ENCODE results near the gene C17orf58. TPM values are rescaled to one million over a fixed set of nuclear protein-coding genes. Genes with fewer than 3 reads are reported as not detected.

Gene C17orf58
- total and polyA plus RNA-seq, 2 of the 4 experiments (the other 2 are of a cell fraction): 7.2 to 10.2 TPM

GRCh38 chr17:67990909-67991308 is 5.4 kb downstream of the C17orf58 start:
- H2BK120ac ChIP-seq (ENCODE audit: low read depth, low read length): no peak overlapping the region
- CTCF ChIA-PET: no interaction called here

More at GRCh38 chr17:67990909-67991308, 5.4 kb downstream of the C17orf58 start:
- no peak overlapping the region for H3K4me3 ChIP-seq (ENCODE audit: insufficient read depth, low read depth, low read length)
- no peak overlapping the region for H2AFZ ChIP-seq (replicated peaks; ENCODE audit: low read length, poor library complexity)
- H4K8ac ChIP-seq (ENCODE audit: low read depth in 2 of 2, low read length in 2 of 2): no peak overlapping the region
- peaks cover 5% of the 10 kb centered on the region; the same call in 1 of the 2 replicates for H3K4me1 ChIP-seq (ENCODE audit: control insufficient read depth, insufficient read depth, low read length)
- no peak overlapping the region for H2BK15ac ChIP-seq (ENCODE audit: low read depth, low read length)
- no peak overlapping the region for H2AK5ac ChIP-seq (ENCODE audit: low read depth, low read length)
- intact Hi-C loops (cut with micrococcal nuclease) (loop anchor here (10.0 kb wide), 1 partner anchor 214 kb away; no protein-coding TSS in a partner anchor), dilution Hi-C loops (cut with HindIII; ENCODE audit: low sequenced_read_pairs, unreplicated experiment) (no loop called here), in situ Hi-C loops (cut with MboI; ENCODE audit: low sequenced_read_pairs) (no loop called here)
- no peak overlapping the region for H4K91ac ChIP-seq (ENCODE audit: insufficient read depth, low read depth, low read length)
- BruUV-seq (replicated peaks): no TSS peak
- no peak overlapping the region for H3K18ac ChIP-seq (ENCODE audit: low read depth, low read length)
- H2AK9ac ChIP-seq (replicated peaks; ENCODE audit: low read depth, low read length, poor library complexity): no peak overlapping the region
- no peak overlapping the region for H3K4me2 ChIP-seq (ENCODE audit: low read depth, low read length)
- H3K9me1 ChIP-seq (ENCODE audit: insufficient read depth, low read length): peaks cover 8% of the 10 kb centered on the region; the same call in 1 of the 2 replicates
- peaks cover 8 to 13% of the 10 kb centered on the region in 2 experiments; a peak in 3 of 4 replicates for H3K79me1 ChIP-seq (ENCODE audit: low read depth in 1 of 2, low read length in 2 of 2)
- POLR2A ChIA-PET (ENCODE audit: unreplicated experiment): no interaction called here
- no peak overlapping the region for H3K56ac ChIP-seq (ENCODE audit: extremely low read depth, insufficient read depth, low read length)
- DNase-seq (no peak), ATAC-seq (ENCODE audit: low read depth) (no peak)
- H4K5ac ChIP-seq (ENCODE audit: low read depth, low read length): no peak overlapping the region
- no peak overlapping the region for H3K23ac ChIP-seq (ENCODE audit: low read depth, low read length)
- H3K9ac ChIP-seq (ENCODE audit: low read depth, low read length): no peak overlapping the region
- no peaks in the 10 kb centered on the region for H3K36me3 ChIP-seq (ENCODE audit: control insufficient read depth, insufficient read depth, low read length)
- no peak overlapping the region for H3K14ac ChIP-seq (replicated peaks; ENCODE audit: low read depth, low read length)
- no peak overlapping the region for H3K4ac ChIP-seq (ENCODE audit: low read depth, low read length)
- no peak overlapping the region for H3K27ac ChIP-seq (ENCODE audit: insufficient read depth, low read length)
- no CpG with 5 or more reads among the region's 4 CpGs for WGBS, 2 experiments (ENCODE audit: extremely low coverage in 2 of 2, insufficient read length in 1 of 2)
- no peak overlapping the region for H2BK5ac ChIP-seq (ENCODE audit: low read depth, low read length, poor library complexity, severe bottlenecking)
- H4K20me1 ChIP-seq (ENCODE audit: insufficient read depth, low read length): no peaks in the 10 kb centered on the region
- H3K9me3 ChIP-seq (ENCODE audit: control insufficient read depth, insufficient read depth, low read length): no peaks in the 10 kb centered on the region
- no peak overlapping the region for H2BK20ac ChIP-seq (ENCODE audit: low read depth, low read length)
- H3K27me3 ChIP-seq (ENCODE audit: control insufficient read depth, insufficient read depth, low read length): no peaks in the 10 kb centered on the region
- TF ChIP-seq MAZ (IDR thresholded peaks at IDR 0.05; ENCODE audit: borderline replicate concordance, low read depth, low read length) (no peak), CEBPB (IDR thresholded peaks at IDR 0.05; ENCODE audit: low read depth, low read length) (no peak), CTCF (conservative IDR thresholded peaks at IDR 0.05; ENCODE audit: low read depth, low read length) (no peak), BHLHE40 (IDR thresholded peaks at IDR 0.05; ENCODE audit: low read depth, low read length) (no peak), FOS (IDR thresholded peaks at IDR 0.05; ENCODE audit: low read depth, low read length) (no peak), POLR2A (IDR thresholded peaks at IDR 0.05; ENCODE audit: low read depth, low read length) (no peak), NFE2L2 (IDR thresholded peaks at IDR 0.05; ENCODE audit: low read depth, low read length) (no peak), RCOR1 (IDR thresholded peaks at IDR 0.05; ENCODE audit: insufficient replicate concordance, low read length) (no peak)
- TF ChIP-seq, protein P1, sequence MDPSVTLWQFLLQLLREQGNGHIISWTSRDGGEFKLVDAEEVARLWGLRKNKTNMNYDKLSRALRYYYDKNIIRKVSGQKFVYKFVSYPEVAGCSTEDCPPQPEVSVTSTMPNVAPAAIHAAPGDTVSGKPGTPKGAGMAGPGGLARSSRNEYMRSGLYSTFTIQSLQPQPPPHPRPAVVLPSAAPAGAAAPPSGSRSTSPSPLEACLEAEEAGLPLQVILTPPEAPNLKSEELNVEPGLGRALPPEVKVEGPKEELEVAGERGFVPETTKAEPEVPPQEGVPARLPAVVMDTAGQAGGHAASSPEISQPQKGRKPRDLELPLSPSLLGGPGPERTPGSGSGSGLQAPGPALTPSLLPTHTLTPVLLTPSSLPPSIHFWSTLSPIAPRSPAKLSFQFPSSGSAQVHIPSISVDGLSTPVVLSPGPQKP (IDR thresholded peaks at IDR 0.05; ENCODE audit: borderline replicate concordance, low read depth, low read length): no peak

Data from IMR-90 (cell line).